Hypothalamus (tissue), 51 donors: ENCODE data around the gene ETFB.
A peak's percentile ranks its signal among the peaks of the same experiment; 100 is the strongest.

Experiments
- DNase-seq, 51 donors: peaks; one replicate each; lab custom pipeline; 2025; lab: John Stamatoyannopoulos, UW

ETFB gene

DNA sequence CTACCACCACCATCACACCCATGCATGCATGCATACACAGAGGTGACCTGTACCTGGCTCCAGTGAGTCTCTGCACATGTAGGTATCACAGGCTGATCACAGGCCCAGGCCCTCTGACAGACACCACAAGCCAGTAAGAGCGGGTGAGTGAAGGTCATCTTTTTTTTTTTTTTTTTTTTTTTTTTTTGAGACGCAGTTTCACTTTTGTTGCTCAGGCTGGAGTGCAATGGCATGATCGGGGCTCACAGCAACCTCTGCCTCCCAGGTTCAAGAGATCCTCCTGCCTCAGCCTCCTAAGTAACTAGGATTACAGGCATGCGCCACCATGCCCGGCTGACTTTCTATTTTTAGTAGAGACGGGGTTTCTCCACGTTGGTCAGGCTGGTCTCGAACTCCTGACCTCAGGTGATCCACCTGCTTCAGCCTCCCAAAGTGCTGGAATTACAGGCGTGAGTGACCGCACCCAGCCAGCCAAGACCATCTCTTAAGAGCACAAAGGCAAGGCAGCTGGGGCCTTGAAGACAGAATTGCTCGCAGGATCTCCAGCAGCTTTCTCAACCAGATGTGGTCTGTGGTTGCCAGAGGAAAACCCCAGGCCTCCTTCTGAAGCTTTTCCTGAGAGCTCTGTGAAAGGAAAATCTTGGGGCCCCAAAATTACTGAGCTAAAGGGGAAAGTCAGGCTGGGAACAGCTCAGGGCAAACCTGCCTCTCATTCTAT is 9.5 kb upstream of the ETFB start:
- DNase-seq = no peak

DNA sequence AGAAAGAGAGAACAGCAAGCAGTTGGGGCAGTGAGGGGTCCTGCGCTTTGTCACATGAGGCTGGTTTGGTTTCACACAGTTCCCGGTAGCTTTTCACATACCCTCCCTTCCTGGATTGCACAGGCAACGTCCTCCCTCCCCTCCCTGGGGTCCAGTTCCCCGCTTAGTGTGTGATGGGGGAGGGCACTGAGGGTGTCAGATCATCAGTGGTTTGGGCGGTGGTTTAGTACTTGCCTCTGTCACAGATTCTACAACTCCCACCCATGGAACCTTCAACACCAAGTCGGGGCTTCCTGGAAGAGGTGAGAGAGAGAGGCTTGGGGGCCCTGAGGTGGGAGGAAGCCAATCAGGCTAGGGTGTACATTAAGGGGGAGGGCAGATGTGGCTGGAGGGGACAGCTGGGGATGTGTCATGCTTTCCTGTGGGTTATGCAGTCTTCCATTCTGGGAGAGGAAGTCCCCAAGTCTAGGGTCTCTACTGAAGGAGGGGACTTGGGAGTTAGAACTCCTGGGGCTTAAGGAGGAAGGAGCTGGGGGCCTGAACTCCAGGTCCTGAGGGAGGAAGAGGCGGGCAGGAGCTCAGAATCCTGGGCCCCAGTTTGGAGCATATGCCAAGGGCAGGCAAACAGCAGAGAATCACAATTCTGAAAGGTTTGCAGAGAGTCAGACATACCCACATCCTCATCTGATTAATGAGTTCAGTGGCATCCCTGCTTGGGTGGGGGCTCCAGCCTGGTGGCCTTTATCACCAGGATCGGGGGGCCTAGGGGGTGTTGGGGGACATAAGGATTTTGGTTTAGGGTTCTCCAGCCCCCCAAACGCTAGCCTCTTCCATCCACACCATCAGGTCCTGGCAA is 6.7 kb upstream of the ETFB start, which contains the start of gene NKG7:
Gene NKG7, minus strand, starts transcription at position 6 of the 856 bp plus-strand sequence. CDS start 119 bp downstream, outside the sequence.
- peak in 1 of 51 donors; percentile 2 for DNase-seq

DNA sequence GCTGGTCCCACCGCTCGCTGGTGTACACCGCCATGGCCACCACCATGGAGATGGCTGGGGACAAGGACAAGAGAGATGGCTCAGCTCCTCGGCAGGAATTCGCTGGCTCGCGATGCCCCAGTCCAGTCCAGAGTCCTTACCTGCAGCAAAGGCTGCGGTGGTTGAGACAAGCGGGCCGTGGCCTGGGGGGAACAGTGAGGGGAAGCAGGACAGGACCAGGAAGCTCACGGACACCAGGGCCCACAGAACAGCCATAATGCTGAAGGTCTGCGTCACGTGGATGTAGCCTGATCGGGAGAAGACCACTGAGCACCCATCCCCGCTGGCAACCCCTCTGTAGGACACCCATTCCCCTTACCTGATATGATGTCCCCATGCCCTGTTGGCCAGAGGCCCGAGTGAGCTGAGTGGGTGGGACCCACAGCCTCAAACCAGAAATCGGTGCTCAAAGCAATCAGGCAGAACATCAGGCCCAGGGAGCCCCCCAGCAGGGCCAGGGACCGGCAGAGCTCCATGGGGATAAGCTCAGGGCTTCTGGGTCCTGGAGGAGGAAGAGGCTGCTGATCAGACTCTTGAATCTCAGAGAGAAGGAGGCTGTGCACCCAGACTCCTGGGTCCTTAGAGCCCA is 5.9 kb upstream of the ETFB start:
- peak in 1 of 51 donors; percentile 96 for DNase-seq

DNA sequence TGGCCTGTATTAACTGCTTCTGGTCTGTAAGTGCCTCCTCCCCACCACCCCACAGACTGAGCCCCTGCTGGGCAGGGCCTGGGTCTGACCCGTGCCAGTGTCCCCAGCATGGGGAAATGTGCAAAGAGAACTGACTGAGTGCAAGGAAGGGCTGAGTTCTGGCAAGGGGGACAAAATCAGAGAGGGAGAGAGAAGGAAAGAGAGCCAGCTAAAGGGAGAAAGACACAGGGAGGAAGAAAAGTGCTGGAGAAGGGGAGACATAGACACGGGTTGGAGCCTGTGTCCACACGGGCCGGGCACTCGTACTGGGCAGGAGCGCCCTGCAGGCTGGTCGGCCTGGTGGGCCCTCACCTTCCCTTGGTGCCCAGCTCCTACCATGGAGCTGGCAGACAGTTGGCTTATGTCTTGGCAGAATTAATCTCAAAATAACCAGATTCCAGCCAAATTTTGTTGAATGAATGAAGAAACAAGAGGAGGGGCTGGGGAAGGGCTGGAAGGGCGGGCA is 5.0 kb upstream of the ETFB start:
- DNase-seq = no peak

DNA sequence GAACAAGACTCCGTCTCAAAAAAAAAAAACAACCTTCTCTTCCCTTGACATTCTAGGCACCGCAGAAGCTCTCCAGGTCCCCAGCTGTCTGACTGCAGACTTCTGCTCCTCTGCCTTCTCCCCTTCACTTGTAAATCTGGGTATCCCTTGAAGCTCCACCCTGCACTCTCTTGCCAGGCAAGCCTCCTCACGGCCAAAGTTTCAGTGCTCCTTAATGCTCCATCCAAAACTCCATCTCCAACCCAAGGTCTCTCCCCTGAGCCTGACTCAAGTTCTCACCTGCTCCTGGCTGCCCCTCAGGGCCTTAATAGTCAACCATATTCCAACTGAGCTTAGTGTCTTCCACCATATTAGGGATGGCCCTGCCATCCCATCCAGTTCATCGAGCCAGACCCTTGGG is 4.0 kb upstream of the ETFB start:
- DNase-seq = no peak

DNA sequence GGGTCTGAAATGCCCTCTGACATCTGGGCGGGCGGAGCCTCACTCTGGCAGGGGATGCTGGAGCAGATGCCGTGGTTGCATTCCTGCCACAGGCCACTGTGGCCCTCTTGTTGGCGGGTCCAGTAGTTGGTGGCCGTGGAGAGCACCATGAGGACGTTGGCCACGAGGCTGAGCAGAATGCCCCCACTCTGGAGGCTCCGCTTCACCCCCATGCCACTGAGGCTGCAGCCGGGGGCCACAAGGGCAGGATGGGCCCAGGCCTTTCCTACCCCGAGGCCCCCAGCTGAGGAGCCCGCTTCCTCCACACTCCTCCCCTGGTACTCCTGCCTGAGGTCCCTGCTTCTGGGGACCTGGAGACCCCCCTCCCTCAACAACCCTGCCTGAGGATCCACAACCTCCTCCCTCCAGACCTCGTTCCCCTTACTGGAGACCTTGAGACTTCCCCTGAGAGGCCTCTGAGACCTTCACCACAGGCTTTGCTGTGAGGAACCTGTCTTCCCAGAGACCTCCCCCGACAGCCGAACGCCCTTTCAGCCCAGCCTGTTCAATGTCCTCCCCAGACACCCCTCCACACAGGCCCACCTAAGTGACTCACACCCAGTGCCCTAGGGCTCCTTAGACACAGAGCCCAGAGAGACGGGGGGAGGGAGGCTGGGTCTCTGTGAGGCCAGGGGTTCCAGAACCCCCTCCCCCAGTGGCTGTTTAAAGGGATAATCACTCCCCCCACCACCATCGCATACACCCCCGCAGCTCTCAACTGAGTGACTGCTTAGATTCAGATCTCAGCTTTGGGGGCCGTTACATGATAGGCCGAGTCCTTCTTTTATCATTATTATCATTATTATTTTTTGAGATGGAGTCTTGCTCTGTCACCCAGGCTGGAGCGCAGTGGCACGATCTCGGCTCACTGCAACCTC is 2.4 kb upstream of the ETFB start, which contains the start of gene CLDND2:
Gene CLDND2, minus strand, starts transcription at position 638 of the 917 bp plus-strand sequence. Its CDS starts 426 bp downstream, at position 212.
- DNase-seq = peak in 7 of 51 donors; percentile 43 to 71 (median 58)

DNA sequence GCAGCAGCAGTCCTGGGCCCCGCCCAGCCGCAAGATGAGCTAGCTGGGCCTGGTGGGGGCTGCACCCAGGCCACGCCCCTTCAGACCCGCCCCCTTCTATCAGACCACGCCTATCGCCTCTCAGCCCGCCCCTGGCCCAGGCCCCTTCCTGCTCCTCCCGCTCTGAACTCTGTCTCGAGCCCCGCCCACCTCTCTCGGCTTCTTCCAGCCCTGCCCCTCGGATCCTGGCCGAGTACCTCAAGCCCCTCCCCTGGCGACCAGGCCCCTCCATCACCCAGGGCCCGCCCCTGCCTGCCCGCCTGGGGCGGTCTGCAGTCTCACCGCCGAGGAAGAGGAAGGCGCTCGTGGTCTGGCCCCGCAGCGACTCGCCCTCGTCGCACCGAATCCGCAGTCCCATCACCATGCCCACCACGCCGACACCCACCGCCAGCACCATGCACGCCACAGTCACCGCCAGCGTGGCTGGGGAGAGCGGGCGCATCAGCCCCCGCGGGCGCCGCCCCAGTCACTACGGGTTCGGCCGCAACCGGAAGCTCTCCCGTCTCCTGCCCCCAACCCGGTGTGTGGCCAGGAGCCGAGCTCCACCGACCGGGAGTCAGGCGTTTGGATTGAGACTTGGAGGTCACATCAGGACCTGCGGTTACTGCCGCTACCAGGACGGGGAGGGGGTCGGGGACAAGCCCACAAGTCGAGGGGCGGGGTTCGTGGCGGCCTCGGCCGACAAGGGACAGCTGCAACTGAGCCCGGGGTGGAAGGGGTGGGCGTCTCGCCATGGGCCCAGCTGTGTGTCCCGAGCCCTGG is 1.6 kb upstream of the ETFB start:
- peak; percentile 56 to 100 (median 97) for DNase-seq

DNA sequence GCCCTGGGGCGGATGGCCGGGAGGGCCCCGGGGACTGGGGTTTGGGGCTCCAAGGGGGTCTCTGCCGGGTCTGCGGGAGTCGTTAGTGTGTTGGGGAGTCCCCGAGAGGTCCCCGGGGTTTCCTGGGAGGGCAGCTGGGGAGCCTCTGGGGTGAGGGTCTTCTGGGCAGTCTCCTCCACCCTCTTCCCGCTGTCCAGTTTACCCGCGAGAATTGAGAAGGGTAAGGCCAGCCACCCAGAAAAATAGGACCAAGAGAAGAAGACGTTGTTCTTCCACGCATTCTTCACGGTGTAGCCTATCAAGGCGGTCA is 1.0 kb upstream of the ETFB start:
- DNase-seq = peak in 4 of 51 donors; percentile 44 to 60 (median 50)

DNA sequence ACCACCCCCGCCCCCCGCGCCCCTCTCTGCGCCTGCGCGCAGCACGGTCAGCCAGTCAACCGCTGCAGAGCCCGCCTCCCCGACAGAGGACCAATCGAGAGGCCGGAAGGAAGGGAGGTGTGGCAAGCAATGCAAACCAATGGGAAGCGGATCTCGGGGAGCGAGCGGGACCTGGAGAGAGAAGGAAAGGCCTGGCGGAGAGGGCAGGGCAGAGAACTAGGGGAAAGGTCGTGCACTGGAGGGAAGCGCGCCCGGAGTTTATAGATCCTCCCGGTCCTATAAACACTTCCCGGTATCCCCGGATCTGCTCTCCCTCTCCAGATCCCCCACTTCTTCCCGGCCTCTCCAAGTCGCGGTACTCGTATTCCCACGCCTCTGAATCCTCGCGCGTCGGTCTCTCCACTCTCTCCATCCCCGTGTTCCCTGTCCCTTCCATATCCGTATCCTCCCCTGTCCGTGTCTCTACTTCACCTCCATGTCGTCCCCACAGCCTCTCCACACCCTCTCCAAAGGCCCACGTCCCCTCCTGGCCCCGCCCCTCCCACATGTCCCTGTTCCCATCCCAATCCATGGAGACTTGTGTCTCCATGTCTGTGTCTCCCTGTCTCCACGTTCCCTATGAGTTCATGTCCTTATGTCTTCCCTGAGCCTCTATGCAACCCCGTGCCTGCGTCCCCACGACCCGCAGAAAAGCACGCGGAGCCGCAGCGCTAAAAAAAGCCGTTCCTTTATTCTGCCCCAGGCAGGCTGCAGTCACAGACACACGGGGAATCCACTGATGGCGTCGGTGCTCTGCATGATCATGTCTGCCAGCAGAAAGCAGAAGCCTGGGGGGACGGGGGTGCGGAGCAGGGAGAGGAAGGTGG is 434 bp upstream of the ETFB start:
- DNase-seq = peak; percentile 63 to 99 (median 96)

DNA sequence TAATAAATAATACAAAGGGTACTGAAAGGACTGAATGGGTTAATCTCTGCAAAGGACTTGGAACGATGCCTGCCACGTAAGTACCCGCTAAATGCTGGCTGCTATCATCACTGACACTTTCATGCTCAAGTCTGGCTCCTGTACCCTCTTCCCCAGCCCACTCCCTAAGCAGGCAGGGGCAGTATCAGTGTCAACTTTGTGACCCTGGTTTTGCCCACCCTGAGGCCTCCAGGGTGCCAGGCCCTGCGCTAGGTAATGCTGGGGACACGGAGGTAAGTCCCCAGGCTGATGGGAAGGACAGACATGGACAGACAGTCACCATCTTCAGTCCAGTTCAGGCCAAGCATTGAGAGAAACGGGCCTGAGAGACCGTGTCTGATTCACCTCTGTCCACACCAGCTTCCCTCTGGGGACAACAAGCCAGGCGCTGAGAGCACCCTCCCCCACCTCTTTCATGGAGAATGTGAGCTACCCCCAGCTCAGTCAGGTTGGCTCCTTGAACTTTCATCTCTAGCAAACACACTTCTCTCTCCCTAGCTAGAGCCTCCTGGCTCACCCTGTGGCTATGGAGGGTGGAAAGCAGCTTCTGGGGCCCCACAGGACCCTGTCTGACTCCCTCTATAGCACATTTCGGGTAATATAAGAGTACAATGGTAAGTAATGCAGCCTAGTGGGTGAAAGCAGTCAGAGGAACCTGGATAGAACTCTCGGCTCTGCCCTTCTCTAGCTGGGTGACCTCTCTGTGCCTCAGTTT is 800 bp downstream of the ETFB start:
- DNase-seq = peak in 24 of 51 donors; percentile 6 to 71 (median 22)

DNA sequence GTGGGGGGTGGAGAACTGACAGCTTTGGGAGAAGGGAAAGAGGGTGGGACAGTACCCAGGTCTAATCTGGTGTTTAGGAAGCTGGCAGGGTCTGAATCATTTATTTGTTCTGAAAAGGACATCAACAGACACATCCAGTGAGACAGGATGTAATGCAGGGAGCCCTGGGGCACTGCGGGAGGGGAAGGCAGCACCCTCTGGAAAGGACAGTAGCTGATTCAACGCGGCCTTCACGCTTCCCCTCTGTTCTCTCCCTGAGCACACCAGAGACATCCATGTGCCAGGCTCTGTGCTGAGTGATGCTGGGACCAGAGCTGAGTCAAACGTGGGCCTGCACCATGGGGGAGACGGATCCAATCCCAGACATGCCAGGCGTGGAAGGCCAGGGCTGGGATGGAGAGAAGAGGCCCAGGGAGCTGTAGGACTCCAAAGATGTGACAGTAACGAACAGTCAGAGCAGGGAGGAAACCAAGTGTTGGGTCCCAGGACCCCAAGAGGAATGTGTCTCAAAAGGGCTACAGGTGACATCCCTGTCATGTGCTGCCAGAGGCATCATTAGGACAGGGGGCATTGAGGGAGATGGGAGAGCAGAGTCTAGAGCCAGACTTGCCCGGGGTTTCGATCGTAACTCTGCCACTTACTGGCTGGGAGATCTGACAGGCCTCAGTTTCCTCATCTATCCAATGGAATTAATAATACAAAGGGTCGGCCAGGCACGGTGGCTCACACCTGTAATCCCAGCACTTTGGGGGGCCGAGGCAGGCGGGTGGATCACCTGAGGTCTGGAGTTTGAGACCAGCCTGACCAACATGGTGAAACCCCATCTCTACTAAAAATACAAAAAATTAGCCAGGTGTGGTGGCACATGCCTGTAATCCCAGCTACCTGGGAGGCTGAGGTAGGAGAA is 1.7 kb downstream of the ETFB start:
- peak in 20 of 51 donors; percentile 8 to 58 (median 25) for DNase-seq

DNA sequence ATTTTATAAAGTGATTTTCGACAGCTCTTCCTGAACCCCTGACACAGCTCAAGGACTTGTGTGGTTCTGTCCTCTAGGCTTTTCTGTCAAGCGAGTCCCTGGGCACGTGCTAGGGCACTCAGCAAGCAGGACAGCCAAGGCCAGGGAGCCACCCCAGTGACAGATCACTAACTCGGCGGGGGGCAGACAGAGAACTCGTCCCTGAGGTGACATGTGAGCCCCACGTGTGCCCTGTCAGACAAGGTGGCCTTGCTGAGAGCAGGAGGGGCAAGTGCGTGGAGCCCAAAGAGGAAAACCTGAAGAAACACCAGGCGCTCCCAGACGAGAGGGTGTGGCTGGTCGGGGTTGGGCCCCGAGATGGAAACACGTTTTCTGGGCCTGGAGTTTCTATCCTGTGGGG is 4.9 kb downstream of the ETFB start:
- no peak for DNase-seq

DNA sequence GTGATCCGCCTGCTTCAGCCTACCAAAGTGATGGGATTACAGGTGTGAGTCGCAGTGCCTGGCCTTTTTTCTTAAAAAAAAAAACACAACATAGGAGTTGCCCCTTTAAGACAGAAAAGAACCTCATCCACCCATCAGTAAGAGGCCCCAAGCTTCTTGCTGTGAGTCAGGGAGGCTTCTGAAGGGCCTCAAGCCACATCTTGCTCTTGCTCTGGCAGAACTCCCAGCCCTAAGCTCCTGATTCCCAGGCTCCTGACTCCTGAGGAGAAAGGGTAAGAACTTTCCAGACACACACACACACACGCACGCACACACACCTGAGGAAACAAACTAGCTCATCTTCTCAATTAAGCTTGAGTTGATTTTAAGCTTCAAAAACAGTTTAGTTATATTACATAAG is 6.9 kb downstream of the ETFB start:
- peak in 6 of 51 donors; percentile 3 to 31 (median 12) for DNase-seq

DNA sequence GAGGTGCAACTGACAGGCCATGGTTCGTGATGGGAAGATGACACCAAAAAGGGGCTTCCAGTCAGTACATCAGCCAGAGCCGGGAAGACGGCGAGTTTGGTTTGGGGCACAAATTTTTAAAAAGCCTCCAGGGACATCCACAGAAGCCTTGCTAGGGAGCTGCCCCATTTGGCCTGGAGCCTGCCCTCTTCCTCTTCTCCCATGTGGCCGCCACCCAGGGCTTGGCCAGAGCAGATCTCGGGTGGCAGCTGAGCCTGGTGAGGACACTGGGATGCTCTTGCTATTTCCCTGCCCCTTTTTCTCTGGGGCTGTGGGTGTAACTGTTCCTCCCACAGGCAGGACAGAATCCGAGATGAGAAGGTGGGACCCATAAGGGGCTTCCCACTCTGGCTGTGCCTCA is 8.2 kb downstream of the ETFB start:
- DNase-seq = no peak

DNA sequence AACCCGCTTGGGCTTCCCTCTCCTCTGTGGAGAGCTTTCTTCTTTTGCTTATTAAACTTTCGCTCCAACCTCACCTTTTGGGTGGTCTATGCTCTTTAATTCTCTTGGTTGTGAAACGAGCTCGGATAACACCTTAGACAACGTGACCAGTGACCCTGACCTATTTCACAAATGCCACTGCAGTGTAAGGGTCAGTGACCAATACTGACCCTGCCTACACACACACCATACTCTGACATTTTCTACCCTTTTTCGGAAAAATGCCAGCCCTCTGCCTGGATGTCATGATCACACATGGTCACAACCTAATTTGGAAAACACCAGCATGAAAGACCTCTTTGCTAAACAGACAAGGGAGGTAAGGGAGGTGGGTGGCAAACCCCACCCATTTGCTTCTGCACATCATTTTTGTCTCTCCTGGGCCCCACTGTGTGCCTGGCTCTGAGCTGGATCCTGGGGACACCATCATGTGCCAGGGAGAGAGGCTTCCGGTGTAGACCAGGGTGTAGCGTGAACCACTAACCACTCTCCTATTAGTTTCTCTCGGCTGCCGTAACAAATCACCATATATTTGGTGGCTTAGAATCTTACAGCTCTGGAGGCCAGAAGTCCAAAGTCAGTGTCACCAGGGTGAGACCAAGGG is 9.9 kb downstream of the ETFB start:
- DNase-seq = no peak

DNA sequence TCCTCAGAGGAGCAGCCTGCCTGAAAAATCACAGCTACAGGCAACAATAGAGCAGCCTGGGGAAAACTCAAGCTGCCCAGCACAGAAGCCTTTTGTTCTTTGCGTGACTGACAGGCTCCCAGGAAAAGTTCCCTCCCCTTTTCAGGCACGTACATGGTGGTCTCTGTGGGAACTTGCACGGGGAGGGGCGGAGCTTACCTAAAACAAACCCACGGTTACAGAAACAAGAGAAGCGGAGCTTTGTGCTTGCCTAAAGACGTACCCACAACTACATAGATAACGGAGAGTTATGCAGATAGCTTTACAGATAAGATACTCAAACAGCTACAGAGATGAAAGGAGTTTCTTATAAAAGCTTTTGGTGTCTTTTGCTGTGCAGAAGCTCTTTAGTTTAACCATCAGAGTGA is 11.4 kb downstream of the ETFB start:
- peak in 27 of 51 donors; percentile 6 to 71 (median 41) for DNase-seq
